NOMO-1 (cell line): Measurements from ENCODE around the gene ADARB1.
A peak's percentile ranks its signal among the peaks of the same experiment; 100 is the strongest.
"Not testable (repeated sequence)": the region's sequence is repeated elsewhere in the genome, so short reads cannot be mapped to it uniquely, and the experiment has no call there.

Experiments used
- DNase-seq, 2 experiments: peaks; one replicate each; lab custom pipeline; 2025; ENCODE audit not compliant: unreplicated experiment in 2 of 2; lab: John Stamatoyannopoulos, UW

The ADARB1 gene, protein sequence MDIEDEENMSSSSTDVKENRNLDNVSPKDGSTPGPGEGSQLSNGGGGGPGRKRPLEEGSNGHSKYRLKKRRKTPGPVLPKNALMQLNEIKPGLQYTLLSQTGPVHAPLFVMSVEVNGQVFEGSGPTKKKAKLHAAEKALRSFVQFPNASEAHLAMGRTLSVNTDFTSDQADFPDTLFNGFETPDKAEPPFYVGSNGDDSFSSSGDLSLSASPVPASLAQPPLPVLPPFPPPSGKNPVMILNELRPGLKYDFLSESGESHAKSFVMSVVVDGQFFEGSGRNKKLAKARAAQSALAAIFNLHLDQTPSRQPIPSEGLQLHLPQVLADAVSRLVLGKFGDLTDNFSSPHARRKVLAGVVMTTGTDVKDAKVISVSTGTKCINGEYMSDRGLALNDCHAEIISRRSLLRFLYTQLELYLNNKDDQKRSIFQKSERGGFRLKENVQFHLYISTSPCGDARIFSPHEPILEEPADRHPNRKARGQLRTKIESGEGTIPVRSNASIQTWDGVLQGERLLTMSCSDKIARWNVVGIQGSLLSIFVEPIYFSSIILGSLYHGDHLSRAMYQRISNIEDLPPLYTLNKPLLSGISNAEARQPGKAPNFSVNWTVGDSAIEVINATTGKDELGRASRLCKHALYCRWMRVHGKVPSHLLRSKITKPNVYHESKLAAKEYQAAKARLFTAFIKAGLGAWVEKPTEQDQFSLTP

DNA sequence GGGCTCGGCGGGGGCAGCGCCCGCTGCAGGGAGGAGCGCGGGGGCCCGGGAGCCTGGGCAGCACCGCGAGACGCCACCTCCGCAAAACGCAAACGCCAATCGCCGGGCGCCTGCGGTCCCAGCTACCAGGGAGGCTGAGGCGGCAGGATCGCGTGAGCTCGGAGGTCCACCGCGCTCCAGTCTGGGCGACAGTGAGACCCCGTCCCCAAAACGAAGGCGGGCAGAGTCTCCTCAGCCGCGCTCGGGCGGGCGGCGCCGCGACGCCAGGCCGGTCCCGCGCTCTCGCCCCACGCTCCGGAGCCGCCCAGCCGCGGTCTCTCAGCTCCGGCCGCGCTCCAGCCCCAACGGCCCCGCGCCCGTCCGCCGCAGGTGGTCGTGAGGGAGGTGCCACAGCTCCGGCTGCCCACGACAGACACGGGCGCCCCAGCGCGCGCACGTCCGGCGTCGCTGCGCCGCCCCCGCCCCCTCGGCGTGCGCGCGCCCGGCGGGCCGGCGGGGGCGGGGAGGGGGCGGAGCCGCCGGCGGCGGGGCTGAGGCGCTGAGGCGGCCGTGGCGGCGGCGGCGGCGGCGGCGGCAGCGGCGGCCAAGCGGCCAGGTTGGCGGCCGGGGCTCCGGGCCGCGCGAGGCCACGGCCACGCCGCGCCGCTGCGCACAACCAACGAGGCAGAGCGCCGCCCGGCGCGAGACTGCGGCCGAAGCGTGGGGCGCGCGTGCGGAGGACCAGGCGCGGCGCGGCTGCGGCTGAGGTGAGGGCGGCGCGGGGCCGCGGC is at the start of gene ADARB1:
TSS of gene ADARB1 (plus strand) at position 533 of the 770 bp plus-strand sequence. CDS start 97,077 bp downstream, outside the sequence.
- DNase-seq: peak; percentile 21 to 41

DNA sequence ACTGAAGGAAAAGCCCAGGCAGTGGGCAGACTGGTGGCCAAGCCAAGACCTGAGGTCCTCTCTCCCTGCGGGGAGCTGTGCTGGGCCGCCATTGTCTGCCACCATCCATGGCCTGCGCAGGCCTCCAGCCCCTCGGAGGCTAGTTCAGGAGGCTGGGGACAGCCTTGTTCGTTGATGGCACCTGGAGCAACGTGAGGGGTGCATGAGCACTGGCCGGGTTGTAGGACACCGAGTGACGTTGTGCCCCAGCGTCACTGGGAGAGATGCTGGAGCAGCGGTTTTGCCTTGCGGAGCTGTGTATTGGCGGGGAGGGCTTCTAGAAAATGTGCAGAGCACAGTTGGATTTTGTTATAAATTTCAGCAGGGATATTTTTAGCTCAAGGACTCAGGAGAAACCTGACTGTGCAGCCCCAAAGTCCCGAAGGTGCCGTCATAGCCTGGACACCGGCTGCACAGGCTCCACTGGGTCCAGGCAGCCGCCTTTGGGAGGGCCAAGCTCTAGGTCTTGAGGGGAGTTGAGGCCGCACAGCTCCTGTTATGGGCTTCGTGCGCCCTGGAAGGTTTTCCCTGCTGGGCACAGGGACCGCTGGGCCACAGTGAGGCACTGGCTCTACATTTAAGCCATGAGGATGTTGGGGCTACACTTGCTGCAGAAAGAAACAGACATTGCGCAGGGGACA is 48.2 kb upstream of the ADARB1 start:
- DNase-seq: no peak

- no peak for DNase-seq
Measured at GRCh38 chr21:45026826-45027225, 47.6 kb upstream of the ADARB1 start.

GRCh38 chr21:45027241-45028196 is 46.9 kb upstream of the ADARB1 start:
- no peak for DNase-seq

DNA sequence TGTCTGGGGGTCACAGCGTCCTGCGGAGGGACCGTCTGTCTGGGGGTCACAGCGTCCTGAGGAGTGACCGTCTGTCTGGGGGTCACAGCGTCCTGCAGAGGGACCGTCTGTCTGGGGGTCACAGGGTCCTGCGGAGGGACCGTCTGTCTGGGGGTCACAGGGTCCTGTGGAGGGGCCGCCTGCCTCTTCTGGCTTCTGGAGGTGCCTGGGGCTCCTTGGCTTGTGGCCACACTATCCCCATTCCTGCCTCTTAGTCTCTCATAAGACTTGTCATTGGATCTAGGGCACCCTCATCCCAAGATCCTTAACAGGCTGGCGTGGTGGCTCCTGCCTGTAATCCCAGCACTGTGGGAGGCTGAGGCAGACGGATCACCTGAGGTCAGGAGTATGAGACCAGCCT is 45.7 kb upstream of the ADARB1 start:
- not testable (repeated sequence) for DNase-seq

GRCh38 chr21:45029298-45029947 is 45.0 kb upstream of the ADARB1 start:
- DNase-seq: no peak

- DNase-seq: no peak
Measured at GRCh38 chr21:45029948-45030681, 44.3 kb upstream of the ADARB1 start.

GRCh38 chr21:45030682-45031570 is 43.5 kb upstream of the ADARB1 start:
- DNase-seq: no peak

- DNase-seq: no peak
Measured at GRCh38 chr21:45031571-45032191, 42.7 kb upstream of the ADARB1 start.

DNA sequence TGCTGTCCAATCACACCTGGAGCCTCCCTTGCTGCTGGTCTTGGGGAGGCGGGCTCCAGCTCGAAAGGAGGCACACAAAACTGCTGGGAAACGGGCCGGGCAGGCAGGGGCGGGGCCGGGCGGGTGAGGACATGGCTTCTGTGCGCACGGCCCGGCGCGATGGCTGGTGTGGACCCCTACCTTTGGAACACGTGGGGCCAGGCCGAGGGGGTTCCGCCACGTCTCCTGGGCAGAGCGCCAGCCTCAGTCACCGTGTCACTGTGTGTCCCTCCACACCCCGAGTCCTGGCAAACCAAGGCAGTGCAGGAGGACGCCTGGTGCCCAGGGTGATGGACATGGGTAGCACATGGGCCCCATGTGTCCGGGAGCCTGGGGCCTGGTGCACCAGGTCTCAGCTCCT is 42.0 kb upstream of the ADARB1 start:
- no peak for DNase-seq

DNA sequence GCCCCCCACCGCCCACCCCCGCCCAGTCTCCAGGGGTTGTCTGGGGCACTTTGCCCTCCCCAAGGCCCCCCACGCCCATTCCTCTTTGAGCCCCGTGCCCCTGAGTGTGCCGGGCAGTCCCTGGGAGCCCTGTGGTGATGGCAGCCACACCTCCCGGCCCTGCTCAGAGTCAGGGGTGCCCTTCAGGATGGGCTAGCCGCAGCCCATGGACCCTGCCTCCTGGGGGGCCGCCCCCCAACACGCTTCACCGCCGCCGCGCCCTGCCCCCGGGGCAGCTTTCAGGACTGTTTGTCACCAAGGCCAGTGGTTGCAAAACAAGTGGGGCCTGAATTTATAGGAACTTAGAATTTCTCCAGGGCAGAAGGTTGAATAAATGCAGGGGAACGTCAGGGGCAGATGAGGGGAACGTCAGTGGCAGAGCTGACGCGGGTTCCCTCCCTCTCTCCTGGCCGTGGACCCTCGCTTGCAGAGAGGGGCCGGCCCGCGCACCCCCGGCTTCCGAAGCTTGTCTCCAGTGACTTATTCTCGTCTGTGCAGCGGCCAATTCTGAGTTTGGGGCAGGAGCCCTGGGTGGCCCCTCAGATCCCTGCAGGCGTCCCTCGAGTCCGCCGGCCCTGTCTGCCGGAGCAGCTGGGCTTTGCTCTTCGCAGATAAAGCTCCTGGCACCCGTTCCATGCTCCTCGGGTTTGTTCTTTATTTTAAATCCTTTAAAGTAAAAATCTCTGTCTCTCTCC is 41.2 kb upstream of the ADARB1 start:
- DNase-seq: no peak

GRCh38 chr21:45033791-45034555 is 40.4 kb upstream of the ADARB1 start:
- no peak for DNase-seq

GRCh38 chr21:45034556-45035476 is 39.6 kb upstream of the ADARB1 start:
- no peak for DNase-seq

- no peak for DNase-seq
Measured at GRCh38 chr21:45035477-45035848, 38.9 kb upstream of the ADARB1 start.

- DNase-seq: no peak
Measured at GRCh38 chr21:45036630-45037029, 37.8 kb upstream of the ADARB1 start.
